ELR (cell line): ENCODE measurements around the gene KDM4B.

Experiments
- DNase-seq: peaks from one replicate; pipeline ENCODE4 v3.0.0-alpha.2; 2015; ENCODE audit warnings: low read depth

The KDM4B gene

DNA sequence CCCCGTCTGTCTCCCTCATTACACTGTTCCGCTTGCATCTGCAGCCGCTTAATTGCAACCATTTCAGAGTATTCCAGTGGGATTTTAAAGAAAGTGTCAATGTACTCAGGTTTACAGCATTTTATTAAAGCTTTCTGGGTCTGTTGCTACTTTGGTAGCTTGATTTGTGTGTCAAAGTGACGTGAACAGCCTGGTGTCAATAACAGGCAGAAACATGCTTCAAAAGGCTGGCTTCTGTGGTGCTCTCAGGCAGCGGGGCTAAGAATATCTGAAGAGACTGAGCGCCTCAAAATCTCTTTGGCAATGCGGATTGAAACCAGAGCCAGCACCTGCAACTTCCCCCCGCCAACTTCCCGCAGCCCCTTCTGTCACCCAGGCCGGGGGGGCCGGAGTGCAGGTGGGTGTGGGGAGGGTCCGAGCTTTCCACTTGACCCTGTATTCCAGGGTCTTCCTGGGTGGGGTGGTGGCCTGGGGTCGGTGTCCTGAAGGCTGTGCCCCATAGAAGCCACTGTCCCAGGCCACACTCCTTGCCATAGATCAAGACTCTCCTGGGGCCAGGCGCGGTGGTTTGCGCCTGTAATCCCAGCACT is 81.2 kb downstream of the KDM4B start:
- DNase-seq, result no peak

DNA sequence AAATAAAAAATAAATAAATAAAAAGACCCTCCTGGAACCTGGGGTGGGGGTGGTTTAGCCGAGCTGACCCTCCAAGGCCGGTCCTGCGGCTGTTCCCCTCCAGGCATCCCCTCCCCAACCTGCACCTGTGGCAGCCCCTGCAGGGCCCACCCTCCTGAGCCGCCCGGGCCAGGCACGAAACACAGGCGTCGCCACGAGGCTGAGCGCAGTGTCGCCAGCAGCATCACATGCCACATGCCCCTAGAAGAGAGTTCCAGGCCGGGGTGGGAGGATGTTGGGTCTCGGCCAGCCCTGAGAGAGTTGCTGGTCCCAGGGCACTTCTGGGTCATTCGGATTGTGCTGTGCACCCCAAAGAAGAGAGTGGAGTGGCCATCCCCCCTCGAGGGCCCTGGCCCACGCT is 82.0 kb downstream of the KDM4B start:
- DNase-seq, result no peak

DNA sequence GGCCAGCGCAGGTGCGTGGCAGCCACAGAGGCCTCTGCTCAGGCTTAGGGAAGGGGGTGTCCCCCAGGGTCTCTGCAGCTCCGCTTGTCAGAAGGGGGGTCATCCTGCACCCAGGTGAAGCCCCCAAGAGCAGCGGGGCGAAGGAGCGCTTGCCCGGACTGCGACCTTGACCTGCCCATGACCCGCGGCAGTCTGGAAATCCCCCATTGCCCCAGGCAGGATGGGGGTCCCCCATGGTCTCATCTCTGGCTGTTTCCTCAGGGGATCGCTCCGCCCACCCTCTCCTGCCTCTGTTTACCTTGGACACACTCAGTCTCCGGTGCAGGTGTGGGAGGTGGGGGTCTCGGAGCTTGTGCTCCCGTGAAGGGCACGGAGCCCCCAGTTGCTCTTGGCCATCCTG is 82.7 kb downstream of the KDM4B start:
- no peak for DNase-seq

DNA sequence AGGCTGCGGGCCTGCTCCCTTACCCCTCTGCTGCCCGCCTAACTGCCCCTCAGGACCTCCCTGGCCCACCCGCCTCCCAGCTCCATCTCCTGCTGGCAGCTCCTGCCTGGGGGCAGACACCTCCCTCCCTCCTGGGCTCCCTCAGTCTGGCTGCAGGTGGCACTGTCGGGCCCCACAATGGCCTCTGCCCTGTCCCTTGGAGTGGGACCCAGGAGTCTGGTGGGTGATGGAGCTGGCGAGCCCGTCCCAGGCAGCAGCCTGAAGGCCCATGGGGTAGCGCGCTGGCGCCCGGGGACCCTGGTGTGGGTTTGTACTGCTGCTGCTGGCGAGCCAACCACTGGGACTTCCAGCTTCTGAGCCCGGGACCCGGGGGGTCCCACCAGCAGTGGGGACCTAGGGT is 83.6 kb downstream of the KDM4B start:
- no peak for DNase-seq

DNA sequence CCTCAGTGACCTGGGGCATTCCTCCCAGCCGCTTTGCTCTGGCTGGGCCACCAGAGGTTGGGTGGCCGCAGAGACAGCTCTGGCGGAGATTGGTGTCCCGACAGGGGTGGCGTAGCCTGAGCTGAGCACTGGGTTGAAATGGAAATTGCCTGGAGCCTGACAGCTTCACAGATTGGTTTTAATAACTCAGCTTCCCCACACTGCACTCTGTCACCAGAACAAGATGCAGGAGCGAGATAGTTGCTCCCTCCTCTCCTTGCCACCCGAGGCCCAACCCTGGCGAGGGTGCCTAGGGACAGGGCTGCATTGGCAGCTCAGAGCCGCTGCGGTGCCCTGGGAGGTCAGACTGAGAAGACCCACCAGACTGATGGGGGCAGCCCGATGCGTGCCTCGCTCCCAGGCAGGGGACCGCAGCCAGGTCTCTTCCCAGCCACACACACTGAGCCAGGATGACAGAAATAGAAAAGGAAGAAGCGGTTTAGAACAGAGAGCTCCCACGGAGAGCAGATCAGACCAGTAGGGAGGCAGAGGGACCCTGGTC is 84.1 kb downstream of the KDM4B start:
- DNase-seq, result no peak

DNA sequence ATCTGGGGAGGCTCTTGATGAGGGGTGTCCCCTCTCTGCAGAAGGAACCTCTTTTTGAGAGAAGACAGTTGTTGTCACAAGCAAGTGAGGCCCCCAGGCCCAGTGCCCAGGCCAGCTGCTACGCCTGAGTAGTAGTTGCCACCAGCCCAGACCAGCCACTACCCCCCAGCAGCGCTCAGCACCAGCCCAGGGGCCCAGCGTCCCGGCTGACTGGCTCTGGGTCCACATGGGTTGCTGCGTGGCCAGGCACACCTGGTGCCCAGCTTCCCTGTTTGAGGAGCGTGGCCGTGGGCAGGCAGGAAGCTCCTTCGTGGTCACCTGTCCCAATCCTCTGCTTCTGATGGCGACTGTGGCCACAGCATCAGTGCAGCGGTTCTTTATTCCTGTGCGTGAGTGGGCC is 84.7 kb downstream of the KDM4B start:
- no peak for DNase-seq

DNA sequence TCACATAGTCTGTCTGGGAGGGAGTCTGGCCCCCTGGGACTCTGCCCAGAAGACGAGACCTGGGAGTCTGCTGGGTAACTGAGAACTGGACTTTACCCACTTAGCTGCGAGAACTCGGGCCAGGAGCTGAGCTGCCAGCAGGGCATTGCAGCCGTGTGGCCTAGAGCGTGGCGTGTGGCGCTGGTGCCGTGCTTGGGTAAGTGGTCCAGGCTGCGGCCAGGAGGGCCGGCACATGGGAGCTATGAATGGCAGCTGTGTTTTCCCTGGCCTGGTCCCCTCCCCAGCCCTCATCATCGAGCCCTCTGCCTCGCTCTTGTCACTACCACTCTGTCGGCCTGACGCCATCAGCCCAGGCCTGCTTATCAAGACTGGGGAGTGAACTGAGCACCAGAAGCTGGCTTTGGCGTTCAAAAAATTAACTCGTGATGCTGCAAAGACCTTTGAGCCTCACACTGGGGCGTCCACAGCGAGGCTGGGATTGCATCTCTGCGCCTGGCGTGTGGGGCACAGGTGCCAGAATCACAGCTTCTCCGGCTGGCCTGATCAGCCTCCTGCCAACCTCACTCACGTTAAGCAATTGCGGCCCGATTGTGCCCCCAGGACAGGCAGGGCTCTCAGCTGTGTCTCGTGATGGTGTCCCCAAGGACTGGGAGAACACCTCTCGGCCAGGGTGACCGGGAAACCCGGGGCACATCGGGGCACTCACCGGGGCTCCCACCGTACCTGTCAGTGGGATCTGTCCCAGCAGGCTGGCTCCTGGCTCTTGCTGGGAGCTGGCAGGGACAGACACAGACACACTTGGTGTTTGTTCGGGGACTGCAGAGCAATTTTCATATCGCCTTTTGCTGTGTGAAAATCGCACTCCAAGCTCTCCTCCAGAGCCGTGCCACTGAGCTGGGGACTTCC is 85.9 kb downstream of the KDM4B start:
- DNase-seq, result no peak

DNA sequence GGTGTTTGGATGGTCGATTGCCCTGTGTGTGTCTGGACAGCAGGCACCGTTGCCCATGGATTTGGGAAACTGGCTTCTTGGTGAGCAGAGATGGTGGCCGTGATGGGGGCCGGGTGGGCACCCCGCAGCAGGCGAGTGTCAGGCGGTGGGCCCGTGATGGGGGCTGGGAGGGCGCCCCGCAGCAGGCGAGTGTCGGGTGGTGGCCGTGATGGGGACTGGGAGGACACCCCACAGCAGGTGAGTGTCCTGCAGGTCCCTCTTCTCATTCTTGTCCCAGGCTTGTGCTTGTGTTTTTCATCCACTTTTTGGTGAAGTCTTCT is 86.5 kb downstream of the KDM4B start:
- no peak for DNase-seq

DNA sequence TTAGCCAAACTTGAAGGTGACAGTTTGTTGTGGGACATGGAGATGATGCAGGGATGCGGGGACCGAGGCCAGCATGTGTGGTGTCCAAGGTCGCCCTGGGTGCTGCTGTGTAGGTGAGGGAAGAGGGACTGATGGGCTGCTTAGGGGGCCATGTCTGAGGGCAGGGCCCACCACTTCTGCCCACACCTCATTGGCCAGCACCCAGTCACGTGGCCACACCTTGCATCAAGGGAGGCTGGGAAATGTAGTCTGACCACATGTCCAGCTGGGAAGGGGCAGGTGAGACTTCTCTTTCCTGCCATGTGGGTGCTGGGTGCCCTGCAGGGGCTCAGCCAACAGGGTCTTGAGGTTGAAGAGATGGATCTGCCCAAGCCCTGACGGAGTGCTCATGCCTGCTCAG is 88.9 kb downstream of the KDM4B start:
- DNase-seq, result peak; percentile 37

DNA sequence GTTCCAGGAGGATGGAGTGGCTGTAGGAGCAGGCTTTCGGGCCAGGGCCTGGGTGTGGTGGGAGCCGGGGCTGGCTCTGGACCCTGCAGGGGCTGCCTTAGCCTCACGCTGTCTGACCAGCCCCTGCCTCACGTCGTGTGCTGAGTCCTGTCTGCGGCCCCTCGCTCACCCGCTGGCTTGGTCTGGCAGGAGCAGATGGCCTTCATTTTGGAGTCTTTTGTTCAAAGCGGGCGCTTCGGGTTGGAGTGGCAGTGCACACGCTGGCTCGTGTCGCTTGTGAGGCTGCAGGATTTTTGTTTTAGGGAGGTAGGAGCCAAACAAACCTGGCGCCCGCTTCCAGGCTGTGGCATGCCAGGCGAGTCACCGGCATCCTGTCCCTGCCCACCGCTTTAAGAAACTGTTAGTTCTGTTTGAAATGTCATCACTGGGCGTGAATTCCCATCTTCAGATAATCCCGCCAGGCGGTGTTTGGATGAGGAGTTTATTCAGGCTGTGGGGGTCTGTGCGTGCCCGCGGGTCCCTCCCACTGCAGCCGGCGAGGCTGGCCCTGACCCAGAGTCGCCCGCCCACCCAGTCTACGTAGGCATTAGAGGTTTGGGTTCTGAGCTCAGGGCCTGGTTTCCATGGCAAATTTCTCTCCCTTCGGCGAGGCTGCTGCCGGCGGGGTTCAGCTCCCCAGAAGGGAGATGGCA is 89.8 kb downstream of the KDM4B start:
- peak; percentile 45 for DNase-seq

DNA sequence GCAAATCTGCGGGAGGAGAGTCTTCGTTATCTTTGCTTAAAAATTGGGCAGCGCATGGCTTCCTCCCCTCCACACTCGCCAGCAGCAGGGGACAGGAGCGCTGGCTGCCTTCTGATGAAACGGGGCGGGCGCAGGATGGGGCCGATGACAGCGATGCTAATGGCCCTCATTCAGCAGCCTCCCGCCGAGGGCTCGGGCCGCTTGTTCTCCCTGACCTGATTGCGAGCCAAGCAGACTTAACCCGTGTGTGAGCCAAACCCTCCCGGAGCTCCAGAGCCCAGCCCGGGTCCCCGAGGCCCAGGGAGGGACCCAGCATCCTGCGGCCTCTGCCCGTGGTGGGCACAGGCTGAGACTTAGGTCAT is 90.3 kb downstream of the KDM4B start:
- no peak for DNase-seq

DNA sequence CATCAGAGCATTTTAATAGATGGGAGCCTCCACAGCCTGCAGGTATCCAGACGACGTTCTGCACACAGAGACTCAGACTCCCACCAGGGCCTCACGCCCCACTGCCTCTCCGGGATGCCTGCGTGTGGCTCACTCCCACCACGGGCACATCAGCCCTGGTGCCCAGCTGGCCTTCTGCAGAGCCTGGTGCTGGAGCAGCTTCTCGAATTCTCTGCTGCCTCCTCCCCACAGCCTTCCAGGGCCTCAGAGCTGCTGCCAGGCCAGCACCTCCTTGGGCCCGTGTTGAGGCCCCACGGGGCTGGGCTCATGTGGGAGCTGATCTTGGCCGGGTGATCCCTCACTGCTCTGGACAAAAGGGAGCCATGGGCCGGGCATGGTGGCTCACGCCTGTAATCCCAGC is 90.9 kb downstream of the KDM4B start:
- DNase-seq, result no peak

DNA sequence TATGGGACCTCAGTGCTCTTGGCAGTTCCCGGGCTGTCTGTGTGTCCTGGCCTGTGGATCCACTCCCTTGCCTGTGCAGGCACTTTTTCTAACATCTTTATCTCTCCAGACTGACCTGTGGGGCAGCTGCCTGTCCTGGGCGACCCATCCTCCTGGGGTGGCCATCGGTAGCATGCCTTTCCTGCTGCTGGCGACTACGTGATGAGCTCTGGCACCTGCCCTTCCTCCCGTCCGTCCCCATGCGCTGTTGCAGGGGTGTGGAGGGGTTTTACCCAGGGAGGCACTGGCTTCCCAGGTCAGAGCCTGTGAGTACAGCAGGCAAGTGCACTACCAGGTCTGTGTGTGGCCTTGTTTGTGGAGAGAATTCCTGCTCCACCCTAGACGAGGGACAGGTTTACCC is 93.3 kb downstream of the KDM4B start:
- DNase-seq, result no peak

DNA sequence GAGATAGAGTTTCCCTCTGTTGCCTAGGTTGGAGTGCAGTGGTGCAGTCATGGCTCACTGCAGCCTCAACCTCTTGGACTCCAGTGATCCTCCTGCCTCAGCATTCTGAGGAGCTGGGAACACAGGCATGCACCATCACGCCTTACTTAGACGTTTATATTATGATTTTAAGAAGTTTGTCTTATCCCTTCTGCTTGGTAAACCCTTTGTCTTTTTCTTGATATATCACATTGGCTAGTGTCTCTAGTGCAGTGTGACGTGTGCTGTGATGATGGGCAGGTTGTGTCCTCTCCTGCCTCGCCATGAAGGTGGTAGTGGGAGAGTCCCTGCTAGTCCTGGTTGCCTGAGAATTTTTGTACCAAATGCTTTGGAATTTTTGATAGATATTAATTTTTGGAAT is 93.9 kb downstream of the KDM4B start:
- DNase-seq, result no peak

DNA sequence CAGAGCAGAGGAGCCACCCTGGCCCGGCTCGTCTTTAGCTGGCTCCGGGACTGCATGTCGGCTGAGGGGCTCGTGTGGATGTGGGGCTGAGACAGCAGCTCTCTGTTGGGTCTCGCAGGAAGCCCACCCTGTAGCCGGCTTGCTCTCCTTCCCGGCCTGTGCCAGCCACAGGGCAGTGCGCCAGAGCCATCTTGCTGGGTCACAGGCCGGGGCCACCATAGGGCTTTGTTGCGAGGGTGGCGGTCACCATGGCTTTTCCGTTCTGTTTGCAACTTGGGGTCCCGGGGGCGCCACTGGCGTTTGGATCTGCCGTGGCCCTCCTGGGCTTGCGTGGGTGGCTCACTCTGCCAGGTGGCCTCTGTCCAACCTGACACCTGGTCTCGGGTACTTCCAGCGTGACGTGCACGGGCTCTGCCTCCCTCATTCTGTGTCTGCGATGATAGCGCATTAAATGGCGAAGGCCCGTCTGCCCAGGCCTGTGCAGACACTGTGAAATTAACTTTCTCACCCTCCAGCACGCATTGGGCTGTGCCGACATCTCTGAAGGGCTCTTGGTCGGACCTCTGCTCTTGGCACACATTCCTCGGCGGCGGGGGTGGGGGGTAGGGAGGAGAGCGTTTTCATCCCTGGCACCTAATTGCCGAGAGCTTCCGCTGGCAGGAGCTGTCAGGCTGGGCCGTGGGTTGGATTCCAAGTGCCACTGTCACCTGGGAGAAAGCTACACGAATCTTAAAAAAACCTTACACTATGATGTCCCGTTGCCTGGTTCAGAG is 95.1 kb downstream of the KDM4B start:
- DNase-seq, result no peak

DNA sequence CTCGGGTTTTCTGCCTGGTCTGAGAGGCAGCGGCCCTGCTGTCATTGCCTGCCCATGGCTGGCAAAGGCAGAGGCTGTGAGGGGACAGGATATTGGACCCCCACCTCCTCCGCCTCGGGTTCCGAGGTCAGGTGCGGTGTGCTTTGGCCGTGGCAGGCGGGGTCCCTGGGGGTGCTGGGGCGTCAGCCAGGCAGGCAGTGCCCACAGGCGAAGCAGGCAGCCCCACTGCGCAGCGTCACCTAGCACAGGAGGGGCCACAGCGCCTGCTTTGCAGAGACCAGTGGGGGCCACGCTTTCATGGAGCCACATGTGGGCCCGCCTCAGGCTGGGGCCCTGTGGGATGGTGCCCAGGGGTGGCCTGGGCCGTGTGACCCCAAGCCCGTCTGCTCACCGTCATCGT is 96.0 kb downstream of the KDM4B start:
- no peak for DNase-seq

DNA sequence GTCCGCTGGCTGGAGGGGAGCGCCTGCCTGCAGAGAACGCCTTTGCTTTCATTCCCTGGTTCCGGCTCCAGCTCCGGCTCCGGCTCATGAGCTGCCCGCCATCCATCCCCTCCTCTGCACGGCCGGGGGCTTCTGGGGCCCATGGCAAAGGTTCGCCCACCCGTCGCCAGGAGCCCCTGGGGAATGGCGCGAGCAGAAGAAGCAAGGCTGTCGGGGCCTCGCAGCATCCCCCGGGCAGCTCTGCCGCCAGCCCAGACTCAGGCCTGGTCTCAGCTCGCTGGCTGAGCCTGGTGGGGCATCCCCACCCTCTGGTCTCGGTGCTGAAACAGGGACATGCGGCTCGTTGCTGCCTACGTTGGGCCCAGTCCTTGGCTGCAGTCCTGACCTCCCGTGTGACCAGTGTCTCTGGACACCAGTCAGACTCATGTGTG is 96.8 kb downstream of the KDM4B start:
- no peak for DNase-seq

DNA sequence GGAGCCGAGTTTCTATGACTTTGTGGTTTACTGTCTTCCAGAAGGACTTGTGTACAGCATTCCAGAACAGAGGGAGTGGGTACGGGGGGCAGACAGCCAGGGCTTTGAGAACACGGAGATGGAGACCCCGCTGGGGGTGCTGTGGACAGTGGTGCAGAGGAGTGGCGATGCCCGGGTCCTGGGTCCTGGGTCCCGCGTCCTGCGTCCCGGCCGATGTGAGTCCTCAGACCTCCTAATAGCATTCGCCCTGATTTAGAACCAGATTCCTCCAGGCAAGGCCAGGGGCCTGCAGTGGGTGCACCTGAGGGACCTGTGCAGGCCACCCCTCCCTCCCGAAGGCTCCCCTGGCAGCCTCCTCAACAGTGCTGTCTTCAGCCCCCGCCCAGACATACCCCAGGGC is 97.9 kb downstream of the KDM4B start:
- no peak for DNase-seq

DNA sequence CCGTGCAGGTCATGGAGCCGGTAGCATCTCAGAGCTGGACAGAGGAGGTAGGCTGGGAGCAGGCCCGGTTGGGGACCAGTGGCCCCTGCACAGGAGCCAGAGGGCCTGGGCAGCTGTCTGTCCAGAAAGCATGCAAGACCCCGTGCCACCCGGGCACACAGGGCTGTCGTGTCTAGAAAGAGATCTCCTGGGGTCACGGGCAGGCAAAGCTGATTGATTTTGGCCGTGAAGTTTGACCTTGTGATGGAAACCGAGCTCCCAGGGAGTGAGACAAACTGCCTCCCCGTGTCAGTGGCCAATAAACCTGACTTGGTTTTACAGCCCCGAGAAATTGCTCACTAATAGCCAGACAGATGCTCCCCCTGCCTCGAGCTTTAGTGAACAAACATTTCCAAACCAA is 98.8 kb downstream of the KDM4B start:
- no peak for DNase-seq

DNA sequence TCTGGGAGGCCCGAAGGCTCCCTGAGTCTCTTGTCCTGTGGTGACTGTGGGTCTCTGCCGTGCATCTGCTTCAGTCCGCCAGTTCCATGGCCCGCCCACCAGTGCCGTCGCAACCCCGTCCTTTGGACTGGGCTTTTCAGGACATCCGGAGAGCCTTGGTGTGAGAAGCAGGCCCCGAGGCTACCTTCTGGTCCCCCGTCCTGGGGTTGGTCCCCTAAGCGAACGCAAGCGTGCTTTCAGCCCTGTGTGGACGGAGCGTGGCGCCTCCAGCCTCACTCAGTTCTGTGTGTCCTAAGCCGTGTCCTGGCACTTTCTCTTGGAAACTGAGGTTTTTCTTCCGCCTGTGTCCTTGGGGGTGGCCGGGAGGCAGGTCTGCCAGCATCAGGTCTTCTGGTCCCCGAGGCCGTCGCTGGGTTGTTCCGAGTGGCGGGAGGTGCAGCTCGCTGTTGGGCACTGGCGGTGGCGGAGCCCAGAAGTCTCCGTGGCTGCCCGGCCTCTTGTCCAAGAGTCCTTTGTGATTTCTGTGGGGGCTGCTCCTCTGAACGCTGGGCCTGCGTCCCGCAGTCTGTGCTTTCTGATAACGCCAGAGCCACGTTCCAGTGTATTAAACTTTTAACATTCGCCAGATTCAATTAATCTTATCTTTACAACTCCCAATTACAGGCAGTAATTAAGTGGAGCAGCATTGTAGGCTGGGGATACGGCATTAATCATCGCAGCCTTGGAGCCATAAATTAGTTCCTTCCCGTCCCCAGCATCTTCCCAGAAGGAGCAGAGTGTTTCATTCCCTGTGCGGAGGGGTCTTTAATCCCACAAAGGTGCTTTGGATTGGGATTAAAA is 99.5 kb downstream of the KDM4B start:
- DNase-seq, result no peak

DNA sequence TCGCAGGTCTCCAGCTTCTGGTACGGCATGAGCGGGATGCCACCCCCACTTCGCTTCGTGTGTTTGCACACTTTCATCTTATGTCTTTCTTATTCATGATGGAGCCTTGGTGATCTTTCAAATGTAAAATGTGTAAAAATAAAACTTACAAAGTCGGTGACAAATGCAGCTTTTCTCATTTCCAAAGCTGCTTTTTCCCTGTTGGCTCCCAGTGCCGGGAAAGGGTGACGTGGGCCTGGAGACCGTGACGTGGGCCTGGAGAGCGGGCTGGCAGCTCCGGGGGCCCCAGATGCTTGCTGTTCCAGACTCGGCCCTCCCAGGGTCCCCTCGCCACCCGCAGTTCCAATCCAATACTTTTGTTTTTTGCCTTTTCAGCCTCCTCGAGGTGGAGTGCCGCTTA is 101.4 kb downstream of the KDM4B start:
- no peak for DNase-seq

DNA sequence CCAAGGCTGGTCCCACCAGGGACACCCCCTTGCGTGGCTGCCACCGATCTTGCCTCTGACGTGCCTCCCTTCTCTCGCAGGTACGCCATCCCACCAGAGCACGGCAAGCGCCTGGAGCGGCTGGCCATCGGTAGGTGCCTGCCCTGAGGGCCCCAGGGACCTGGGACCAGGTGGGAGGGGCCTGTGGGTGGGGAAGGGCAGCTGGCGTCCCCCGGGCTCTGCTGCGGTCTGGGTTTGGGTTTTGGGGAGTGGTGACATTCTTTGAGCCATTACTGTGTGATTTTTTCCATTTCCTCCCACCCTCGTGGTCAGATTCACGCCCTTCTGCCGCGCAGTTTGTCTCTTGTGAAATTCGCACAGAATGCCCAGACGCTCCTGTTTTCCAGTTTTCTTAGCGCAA is 102.0 kb downstream of the KDM4B start:
- no peak for DNase-seq
